GM21737 (cell line): ENCODE results near the gene AGAP1.

Source experiments
- ATAC-seq: cut with Tn5 transposase; IDR thresholded peaks from one replicate; pipeline ENCODE4 v1.9.1; 2021; ENCODE audit warnings: mild to moderate bottlenecking, moderate library complexity; ENCODE audit not compliant: unreplicated experiment

The AGAP1 gene

GRCh38 chr2:235727174-235727573 lies 233.3 kb downstream of the AGAP1 start:
- ATAC-seq: no peak

GRCh38 chr2:235727891-235728799 lies 234.3 kb downstream of the AGAP1 start:
- no peak for ATAC-seq

GRCh38 chr2:235728800-235729556 lies 235.1 kb downstream of the AGAP1 start:
- ATAC-seq: no peak

- no peak for ATAC-seq
Observed at GRCh38 chr2:235729557-235729947, 235.7 kb downstream of the AGAP1 start.

GRCh38 chr2:235730115-235730514 lies 236.3 kb downstream of the AGAP1 start:
- no peak for ATAC-seq

GRCh38 chr2:235733761-235734160 lies 239.9 kb downstream of the AGAP1 start:
- no peak for ATAC-seq

- ATAC-seq: no peak
Observed at GRCh38 chr2:235734168-235734567, 240.3 kb downstream of the AGAP1 start.

- no peak for ATAC-seq
Observed at GRCh38 chr2:235734688-235735231, 240.9 kb downstream of the AGAP1 start.

- ATAC-seq: no peak
Observed at GRCh38 chr2:235737396-235737795, 243.6 kb downstream of the AGAP1 start.

- ATAC-seq: no peak
Observed at GRCh38 chr2:235737840-235738239, 244.0 kb downstream of the AGAP1 start.

GRCh38 chr2:235739704-235740415 lies 246.0 kb downstream of the AGAP1 start:
- no peak for ATAC-seq

- ATAC-seq: no peak
Observed at GRCh38 chr2:235740821-235741220, 247.0 kb downstream of the AGAP1 start.

- no peak for ATAC-seq
Observed at GRCh38 chr2:235744161-235744560, 250.3 kb downstream of the AGAP1 start.

- ATAC-seq: no peak
Observed at GRCh38 chr2:235745597-235745996, 251.8 kb downstream of the AGAP1 start.

- no peak for ATAC-seq
Observed at GRCh38 chr2:235746257-235746934, 252.6 kb downstream of the AGAP1 start.

GRCh38 chr2:235747001-235747785 lies 253.3 kb downstream of the AGAP1 start:
- ATAC-seq: no peak

- no peak for ATAC-seq
Observed at GRCh38 chr2:235747786-235748091, 253.9 kb downstream of the AGAP1 start.

- no peak for ATAC-seq
Observed at GRCh38 chr2:235749121-235749770, 255.4 kb downstream of the AGAP1 start.

GRCh38 chr2:235749771-235750160 lies 255.9 kb downstream of the AGAP1 start:
- ATAC-seq: no peak
